Fibroblast of villous mesenchyme (primary cell): ENCODE data around the gene HBM. TPM values are rescaled to one million over a fixed set of nuclear protein-coding genes. Genes with fewer than 3 reads are reported as not detected.

Experiments
- DNase-seq: peaks from one replicate; pipeline ENCODE4 v3.0.0-alpha.2; 2010; ENCODE audit warnings: low read depth
- H3K4me3 ChIP-seq: 2 replicates; pipeline ENCODE4 v1.5.1; 2011; ENCODE audit warnings: low read depth, mild to moderate bottlenecking, low read length
- total RNA-seq: library from RNA; depleted of rRNA; stranded (reverse); fragments of >200 nt; gene quantifications from 2 replicates; pipeline ENCODE4 v1.2.3, GENCODE V29; 2012
- TF ChIP-seq, protein P1 (sequence below): IDR thresholded peaks from 2 replicates; pipeline ENCODE4 v1.5.1; 2012; ENCODE audit warnings: low read depth, mild to moderate bottlenecking, low read length; ENCODE audit not compliant: insufficient read depth

Gene HBM
- total RNA-seq, 1 donor = not detected

DNA sequence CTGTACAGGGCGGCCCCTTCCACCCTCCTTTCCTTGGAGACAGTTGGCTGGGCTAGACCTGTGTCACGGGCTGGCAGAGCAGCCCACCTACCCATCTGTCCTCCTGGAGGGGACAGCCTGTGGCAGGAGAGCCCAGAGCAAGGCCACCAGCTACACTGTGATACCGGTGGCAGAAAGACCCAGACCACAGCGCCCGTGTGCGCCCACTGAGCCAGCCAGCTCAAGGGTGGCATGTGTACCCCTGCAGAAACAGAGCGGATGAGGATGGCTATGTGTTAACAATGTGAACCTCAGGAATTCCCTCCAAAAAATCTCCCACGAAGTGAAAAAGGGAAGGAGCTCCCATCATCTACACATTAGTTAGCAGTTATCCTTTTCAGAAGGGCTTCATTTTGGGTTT is 21.6 kb downstream of the HBM start:
- TF ChIP-seq, protein P1, sequence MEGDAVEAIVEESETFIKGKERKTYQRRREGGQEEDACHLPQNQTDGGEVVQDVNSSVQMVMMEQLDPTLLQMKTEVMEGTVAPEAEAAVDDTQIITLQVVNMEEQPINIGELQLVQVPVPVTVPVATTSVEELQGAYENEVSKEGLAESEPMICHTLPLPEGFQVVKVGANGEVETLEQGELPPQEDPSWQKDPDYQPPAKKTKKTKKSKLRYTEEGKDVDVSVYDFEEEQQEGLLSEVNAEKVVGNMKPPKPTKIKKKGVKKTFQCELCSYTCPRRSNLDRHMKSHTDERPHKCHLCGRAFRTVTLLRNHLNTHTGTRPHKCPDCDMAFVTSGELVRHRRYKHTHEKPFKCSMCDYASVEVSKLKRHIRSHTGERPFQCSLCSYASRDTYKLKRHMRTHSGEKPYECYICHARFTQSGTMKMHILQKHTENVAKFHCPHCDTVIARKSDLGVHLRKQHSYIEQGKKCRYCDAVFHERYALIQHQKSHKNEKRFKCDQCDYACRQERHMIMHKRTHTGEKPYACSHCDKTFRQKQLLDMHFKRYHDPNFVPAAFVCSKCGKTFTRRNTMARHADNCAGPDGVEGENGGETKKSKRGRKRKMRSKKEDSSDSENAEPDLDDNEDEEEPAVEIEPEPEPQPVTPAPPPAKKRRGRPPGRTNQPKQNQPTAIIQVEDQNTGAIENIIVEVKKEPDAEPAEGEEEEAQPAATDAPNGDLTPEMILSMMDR = no peak
- H3K4me3 ChIP-seq = no peak overlapping the region
- DNase-seq = no peak

DNA sequence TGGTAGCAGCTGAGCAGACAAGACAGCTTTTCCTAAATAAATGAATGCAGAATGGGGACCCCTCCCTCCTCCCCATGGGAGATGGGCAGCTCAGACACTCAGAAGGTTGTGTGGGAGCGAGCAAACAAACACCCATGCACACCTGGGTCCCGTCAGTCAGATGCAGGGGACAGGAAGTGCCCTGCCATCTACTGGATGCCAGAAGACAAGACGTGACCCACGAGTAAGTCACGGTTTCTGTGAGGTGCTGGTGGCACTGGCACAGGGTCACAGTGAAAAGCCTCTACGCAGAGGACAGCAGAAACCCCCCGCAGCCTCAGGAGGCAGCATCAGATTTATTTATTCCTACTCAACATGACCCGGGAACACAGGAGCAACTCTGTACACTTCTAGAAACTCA is 22.9 kb downstream of the HBM start:
- DNase-seq = no peak
- H3K4me3 ChIP-seq = no peak overlapping the region
- TF ChIP-seq, protein P1 = no peak

DNA sequence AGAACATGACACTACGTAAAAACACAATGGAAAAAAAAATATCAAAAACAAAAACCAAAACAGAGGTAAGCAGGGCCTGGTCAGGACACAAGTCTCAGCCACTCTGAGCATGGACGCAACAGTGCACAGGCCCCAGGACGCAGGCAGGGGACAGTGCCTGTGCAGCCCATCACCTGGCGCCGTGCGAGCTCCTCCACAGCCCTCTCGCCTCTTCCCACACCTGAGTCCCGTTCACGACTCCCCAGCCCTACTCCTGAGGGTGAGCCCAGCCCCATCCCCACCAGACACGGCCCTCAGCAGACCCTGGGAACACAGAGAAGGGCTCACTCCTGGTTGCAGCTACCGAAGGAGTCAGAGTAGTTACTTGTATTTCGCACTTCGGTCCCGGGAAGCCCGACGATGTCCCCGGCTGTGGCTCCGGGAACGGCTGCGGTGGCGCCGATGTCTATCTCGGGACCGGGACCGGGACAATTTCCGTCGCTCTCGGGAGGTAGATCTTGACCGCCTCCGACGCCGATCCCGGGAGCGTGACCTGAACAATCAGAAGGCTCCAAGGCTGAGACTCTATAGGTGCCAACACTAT is 23.9 kb downstream of the HBM start:
- H3K4me3 ChIP-seq = no peak overlapping the region
- no peak for DNase-seq
- TF ChIP-seq, protein P1 = no peak

DNA sequence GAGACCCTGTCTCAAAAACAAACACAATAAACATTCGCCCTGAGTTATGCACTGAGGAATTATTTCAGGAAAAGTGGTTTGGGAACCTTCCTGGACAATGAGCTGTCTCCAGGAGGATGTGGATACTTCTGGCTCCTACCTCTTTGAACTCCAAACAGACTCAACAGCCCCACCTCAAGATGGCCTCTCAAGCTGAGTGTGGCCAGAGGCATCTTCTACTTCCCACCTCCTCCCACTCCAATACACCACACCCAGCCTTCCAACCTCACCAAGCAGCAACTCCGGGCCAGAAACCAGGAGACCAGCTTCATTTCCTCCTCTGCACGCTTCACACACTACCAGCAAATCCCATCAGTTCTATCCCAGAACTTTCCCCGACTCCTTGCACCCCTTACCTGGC is 26.1 kb downstream of the HBM start:
- TF ChIP-seq, protein P1 = no peak
- no peak overlapping the region for H3K4me3 ChIP-seq
- no peak for DNase-seq

DNA sequence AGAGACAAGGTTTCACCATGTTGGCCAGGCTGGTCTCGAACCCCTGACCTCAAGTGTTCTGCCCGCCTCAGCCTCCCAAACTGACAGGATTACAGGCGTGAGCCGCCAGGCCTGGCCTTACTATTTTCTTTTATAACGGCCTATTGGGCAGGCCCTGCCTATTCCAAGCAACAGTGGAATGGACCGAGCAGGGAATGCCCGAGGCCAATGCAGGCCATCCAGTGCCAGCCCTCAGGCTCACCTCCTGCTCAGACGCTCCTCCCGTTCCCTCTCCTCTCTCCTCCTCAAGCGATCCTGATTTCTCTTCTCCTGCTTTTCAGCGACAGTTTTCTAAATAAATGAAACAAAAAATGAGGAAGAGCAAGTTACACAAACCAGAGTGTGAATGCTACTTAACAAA is 26.9 kb downstream of the HBM start:
- no peak for DNase-seq

DNA sequence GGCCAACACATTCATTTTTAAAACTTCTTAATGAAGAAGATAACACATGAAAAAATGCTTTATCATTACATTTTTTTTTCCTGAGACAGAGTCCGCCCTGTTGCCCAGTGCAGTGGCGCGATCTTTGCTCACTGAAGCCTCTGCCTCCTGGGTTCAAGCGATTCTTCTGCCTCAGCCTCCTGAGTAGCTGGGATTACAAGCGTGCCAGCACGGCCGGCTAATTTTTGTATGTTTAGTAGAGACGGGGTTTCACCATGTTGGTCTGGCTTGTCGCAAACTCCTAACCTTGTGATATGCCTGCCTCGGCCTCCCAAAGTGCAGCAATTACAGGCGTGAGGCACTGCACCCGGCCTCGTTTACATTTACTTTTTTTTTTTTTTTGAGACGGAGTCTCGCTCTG is 27.7 kb downstream of the HBM start:
- no peak overlapping the region for H3K4me3 ChIP-seq
- DNase-seq = no peak
- TF ChIP-seq, protein P1 = no peak

More for the DNA sequence above, 26.9 kb downstream of the HBM start:
- H3K4me3 ChIP-seq = no peak overlapping the region
- TF ChIP-seq, protein P1 = no peak

DNA sequence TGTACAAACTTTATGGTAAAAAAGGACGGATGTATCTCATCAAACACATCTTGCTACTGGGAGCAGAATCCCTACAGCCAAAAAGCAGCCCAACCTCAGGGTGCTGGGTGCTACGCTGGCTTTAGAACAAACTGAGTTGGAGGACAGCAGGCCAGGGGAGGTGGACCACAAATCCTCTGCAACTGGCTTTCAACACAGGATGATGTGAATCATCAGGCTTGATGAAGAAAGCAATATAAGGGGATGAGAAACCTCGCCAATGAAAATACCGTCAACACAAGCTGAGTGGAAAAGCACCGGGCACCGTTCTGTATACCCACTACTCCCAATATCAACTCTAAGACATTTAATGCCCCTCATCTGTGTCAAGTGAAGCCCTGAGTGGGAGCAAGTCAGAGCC is 28.7 kb downstream of the HBM start:
- H3K4me3 ChIP-seq = no peak overlapping the region
- TF ChIP-seq, protein P1 = no peak
- DNase-seq = no peak
